B cell (primary cell): Measurements from ENCODE around the gene WTAP. TPM values are rescaled to one million over a fixed set of nuclear protein-coding genes. Genes with fewer than 3 reads are reported as not detected.

Experiments
- ATAC-seq: fragments of 200-7000 bp; cut with Tn5 transposase; one replicate; pipeline ENCODE4 v1.10.0; 2021; ENCODE audit warnings: low read depth, mild to moderate bottlenecking, moderate number of reproducible peaks, moderate library complexity
- CTCF ChIA-PET: fragments of 350-600 bp; sonication (Branson Sonifier 250); formaldehyde crosslinking; loops from one replicate; lab custom pipeline; 2021; ENCODE audit warnings: antibody characterized with exemption, inconsistent platforms; lab: Charles Lee
- POLR2A ChIA-PET: fragments of 350-600 bp; sonication (Branson Sonifier 250); formaldehyde crosslinking; loops from one replicate; lab custom pipeline; 2021; ENCODE audit warnings: antibody characterized with exemption; lab: Charles Lee
- DNase-seq: peaks from one replicate; pipeline ENCODE4 v3.0.0; 2013
- H2AFZ ChIP-seq: 2 replicates; pipeline ENCODE4 v1.6.1; 2012; ENCODE audit warnings: mild to moderate bottlenecking, low read depth, low read length; ENCODE audit not compliant: insufficient read depth, poor library complexity, severe bottlenecking
- H3K27ac ChIP-seq, 2 donors: 1 replicate in 1 of 2; 2 replicates in 1 of 2; pipeline ENCODE4 v1.5.1; 2012 to 2013; ENCODE audit warnings: low read length in 2 of 2, mild to moderate bottlenecking in 2 of 2, moderate library complexity in 1 of 2
- H3K27me3 ChIP-seq, 4 experiments: fragments of 200-600 bp in 1 of 4; sonication (generic) in 1 of 4; replicated peaks in 1 of 4; 1 replicate in 2 of 4; 2 replicates in 2 of 4; pipeline versions ENCODE4 v1.6.1 to v1.7.0; 2013 to 2016; ENCODE audit warnings: low read length in 3 of 4, mild to moderate bottlenecking in 2 of 4, mixed read lengths in 1 of 4, moderate library complexity in 1 of 4; ENCODE audit not compliant: insufficient read depth in 4 of 4, control insufficient read depth in 3 of 4; ENCODE audit errors: control extremely low read depth in 1 of 4
- H3K36me3 ChIP-seq, 2 experiments: replicated peaks in 1 of 2; 1 replicate in 1 of 2; 2 replicates in 1 of 2; pipeline versions ENCODE4 v1.6.1 to v1.7.1; 2013; ENCODE audit warnings: low read length in 1 of 2; ENCODE audit not compliant: insufficient read depth in 2 of 2, control insufficient read depth in 1 of 2; ENCODE audit errors: control extremely low read depth in 1 of 2, extremely low read depth in 1 of 2
- H3K4me1 ChIP-seq, 2 donors: fragments of 200-600 bp in 1 of 2; sonication (generic) in 1 of 2; 1 replicate in 1 of 2; 2 replicates in 1 of 2; pipeline versions ENCODE4 v1.5.1 to v1.6.1; 2013 to 2017; ENCODE audit warnings: low read length in 2 of 2; ENCODE audit not compliant: control insufficient read depth in 2 of 2, insufficient read depth in 2 of 2
- H3K4me2 ChIP-seq: replicated peaks from 2 replicates; pipeline ENCODE3; 2012; ENCODE audit warnings: mild to moderate bottlenecking, low read depth, low read length; ENCODE audit not compliant: poor library complexity, severe bottlenecking
- H3K4me3 ChIP-seq, 5 experiments: fragments of 200-600 bp in 1 of 5; sonication (generic) in 1 of 5; 1 replicate in 3 of 5; 2 replicates in 2 of 5; pipeline versions ENCODE4 v1.5.1 to v1.7.0; 2011 to 2016; ENCODE audit warnings: low read length in 4 of 5, mild to moderate bottlenecking in 4 of 5, low read depth in 2 of 5, control low read depth in 1 of 5, moderate library complexity in 1 of 5; ENCODE audit not compliant: insufficient read depth in 1 of 5; ENCODE audit errors: control extremely low read depth in 1 of 5, extremely low read depth in 1 of 5
- H3K79me2 ChIP-seq: fragments of 200-600 bp; sonication (generic); one replicate; pipeline ENCODE4 v1.6.0; 2016; ENCODE audit warnings: low read length; ENCODE audit not compliant: control insufficient read depth, insufficient read depth
- H3K9ac ChIP-seq: fragments of 200-600 bp; sonication (generic); 2 replicates; pipeline ENCODE4 v1.6.1; 2017; ENCODE audit warnings: mild to moderate bottlenecking, low read length, moderate library complexity
- H3K9me3 ChIP-seq, 3 donors: one replicate each; pipeline versions ENCODE4 v1.6.1 to v1.7.1; 2013; ENCODE audit warnings: low read length in 2 of 3; ENCODE audit not compliant: control insufficient read depth in 2 of 3, insufficient read depth in 1 of 3; ENCODE audit errors: control extremely low read depth in 1 of 3
- H4K20me1 ChIP-seq: 2 replicates; pipeline ENCODE4 v1.6.0; 2012; ENCODE audit warnings: mild to moderate bottlenecking, low read length; ENCODE audit not compliant: insufficient read depth, control insufficient read depth, poor library complexity, severe bottlenecking
- H3K27ac Mint-ChIP-seq: one replicate; pipeline ENCODE4 v1.8.0; 2021; ENCODE audit warnings: mixed read lengths
- H3K27me3 Mint-ChIP-seq: one replicate; pipeline ENCODE4 v1.8.0; 2021; ENCODE audit warnings: mixed read lengths
- H3K4me1 Mint-ChIP-seq: one replicate; pipeline ENCODE4 v1.8.0; 2021; ENCODE audit warnings: mixed read lengths
- H3K4me3 Mint-ChIP-seq: one replicate; pipeline ENCODE4 v1.8.0; 2021; ENCODE audit warnings: mixed read lengths
- H3K9me3 Mint-ChIP-seq: one replicate; pipeline ENCODE4 v1.8.0; 2022; ENCODE audit warnings: mixed read lengths; ENCODE audit not compliant: insufficient read depth
- CTCF ChIP-seq: fragments of 200-600 bp; IDR thresholded peaks from one replicate; pipeline ENCODE4 v1.8.0; 2022; ENCODE audit warnings: antibody characterized with exemption, mild to moderate bottlenecking
- EZH2 ChIP-seq: IDR thresholded peaks from 2 replicates; pipeline ENCODE4 v1.6.1; 2012; ENCODE audit warnings: borderline replicate concordance, low read depth, mild to moderate bottlenecking, moderate library complexity, low read length; ENCODE audit not compliant: insufficient read depth, poor library complexity, severe bottlenecking
- WGBS: methylation state at CpG from one replicate; pipeline ENCODE4 v1.1.5; 2013; ENCODE audit warnings: missing lambda C conversion rate; ENCODE audit not compliant: insufficient coverage; 5-methylcytosine and 5-hydroxymethylcytosine counted together
- intact Hi-C: fragments of 100-400 bp; cut with micrococcal nuclease; formaldehyde crosslinking; loops from one replicate; pipeline ENCODE4 v1.10.0; 2022
- polyA plus RNA-seq: library from polyadenylated mRNA; depleted of rRNA; stranded (reverse); fragments of >200 nt; gene quantifications from 2 replicates; pipeline ENCODE4 v1.2.3, GENCODE V29; 2012
- total RNA-seq, 2 donors: library from RNA; stranded (reverse); fragments of 120-200 nt in 1 of 2; gene quantifications; 1 replicate in 1 of 2; 2 replicates in 1 of 2; pipeline versions ENCODE4 v1.2.3 to v1.2.4, GENCODE V29; 2013 to 2022

WTAP gene
- total and polyA plus RNA-seq, 2 donors (not counting 1 experiment from before 2014, with no cell fraction given): 34.2 to 165 TPM

DNA sequence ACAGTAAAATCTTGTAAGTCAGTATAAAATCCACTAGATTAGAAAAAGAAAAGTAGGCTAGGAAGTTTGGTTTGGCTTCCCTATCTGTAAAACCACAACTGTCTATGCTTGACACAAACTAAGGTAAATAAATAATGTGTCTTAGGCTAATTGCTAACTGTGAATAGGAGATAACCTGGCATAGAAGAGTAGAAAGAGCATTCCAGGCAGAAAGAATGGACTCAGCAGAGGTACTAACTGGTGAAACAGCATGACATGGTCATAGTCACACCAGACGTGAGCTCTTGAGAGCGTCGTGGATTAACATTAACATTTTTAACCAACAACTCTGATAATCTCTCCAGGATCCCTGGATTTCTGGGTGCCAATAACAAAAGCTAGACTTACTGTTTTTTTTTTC, 8.7 kb upstream of the WTAP start:
- POLR2A ChIA-PET: interaction anchor here (0.7 to 2.2 kb wide), 2 partner anchors 23 to 26 kb away, joined by 3 to 5 read pairs; partner anchors contain the start of gene SOD2
- TF ChIP-seq CTCF: no peak
- TF ChIP-seq EZH2: no peak
- Histone ChIP-seq H3K36me3 (peaks cover 0 to 10% of the 10 kb centered on the region in 2 experiments), H3K27me3 (no peaks in the 10 kb centered on the region), H3K4me2 (no peak overlapping the region), H2AFZ (no peak overlapping the region), H3K4me3 (no peak overlapping the region), H3K79me2 (peaks cover 62% of the 10 kb centered on the region), H3K9me3 (no peaks in the 10 kb centered on the region), H3K27ac (no peak overlapping the region), H3K9ac (no peak overlapping the region), H3K4me1 (no peaks in the 10 kb centered on the region), H4K20me1 (no peaks in the 10 kb centered on the region)
- intact Hi-C loops: no loop called here
- CTCF ChIA-PET: interaction anchor here (0.6 to 2.0 kb wide), 5 partner anchors 11 to 223 kb away, joined by 3 to 10 read pairs (median 4); no protein-coding TSS in a partner anchor
- H3K4me3 Mint-ChIP-seq: no peak overlapping the region
- 94% methylated on average over 3 of the region's 3 CpGs for WGBS
- DNase-seq (no peak), ATAC-seq (no peak)
- no peaks in the 10 kb centered on the region for H3K4me1 Mint-ChIP-seq
- H3K27me3 Mint-ChIP-seq: no peaks in the 10 kb centered on the region
- H3K27ac Mint-ChIP-seq: no peak overlapping the region
- no peaks in the 10 kb centered on the region for H3K9me3 Mint-ChIP-seq

GRCh38 chr6:159719287-159719686, 8.0 kb upstream of the WTAP start:
- no peak overlapping the region for H3K4me3 ChIP-seq
- no peaks in the 10 kb centered on the region for H4K20me1 ChIP-seq
- no peaks in the 10 kb centered on the region for H3K4me1 Mint-ChIP-seq
- no peak overlapping the region for H3K4me3 Mint-ChIP-seq
- H3K27me3 Mint-ChIP-seq: no peaks in the 10 kb centered on the region
- DNase-seq (no peak), ATAC-seq (no peak)
- intact Hi-C loops: no loop called here
- H3K36me3 ChIP-seq: peaks cover 0 to 10% of the 10 kb centered on the region in 2 experiments
- ChIA-PET POLR2A (interaction anchor here (0.7 kb wide), 2 partner anchors 23 to 732 kb away, joined by 3 to 9 read pairs; no protein-coding TSS in a partner anchor), CTCF (interaction anchor here (0.8 to 2.0 kb wide), 8 partner anchors 10 to 814 kb away, joined by 3 to 10 read pairs (median 5); no protein-coding TSS in a partner anchor)
- H3K27ac ChIP-seq: no peak overlapping the region
- TF ChIP-seq CTCF: no peak
- TF ChIP-seq EZH2: no peak
- H3K9ac ChIP-seq: no peak overlapping the region
- H3K9me3 ChIP-seq: no peaks in the 10 kb centered on the region
- H3K9me3 Mint-ChIP-seq: no peaks in the 10 kb centered on the region
- no peaks in the 10 kb centered on the region for H3K4me1 ChIP-seq
- H2AFZ ChIP-seq: no peak overlapping the region
- H3K79me2 ChIP-seq: peaks cover 63% of the 10 kb centered on the region
- H3K27me3 ChIP-seq: no peaks in the 10 kb centered on the region
- no peak overlapping the region for H3K27ac Mint-ChIP-seq
- H3K4me2 ChIP-seq: no peak overlapping the region
- 100% methylated on average over 6 of the region's 7 CpGs for WGBS
